Fibroblast of gingiva (primary cell): Measurements from ENCODE around the gene FXN.
A peak's percentile ranks its signal among the peaks of the same experiment; 100 is the strongest.
"Not testable (repeated sequence)": the region's sequence is repeated elsewhere in the genome, so short reads cannot be mapped to it uniquely, and the experiment has no call there.

ENCODE experiments used
- DNase-seq: peaks from one replicate; pipeline ENCODE4 v3.0.0-alpha.2; 2011; ENCODE audit warnings: low read depth

The FXN gene

GRCh38 chr9:69027355-69028097, 8.0 kb upstream of the FXN start:
- DNase-seq = peak; percentile 39

GRCh38 chr9:69028754-69029153, 6.8 kb upstream of the FXN start:
- DNase-seq = no peak

GRCh38 chr9:69029535-69029934, 6.0 kb upstream of the FXN start:
- no peak for DNase-seq

DNA sequence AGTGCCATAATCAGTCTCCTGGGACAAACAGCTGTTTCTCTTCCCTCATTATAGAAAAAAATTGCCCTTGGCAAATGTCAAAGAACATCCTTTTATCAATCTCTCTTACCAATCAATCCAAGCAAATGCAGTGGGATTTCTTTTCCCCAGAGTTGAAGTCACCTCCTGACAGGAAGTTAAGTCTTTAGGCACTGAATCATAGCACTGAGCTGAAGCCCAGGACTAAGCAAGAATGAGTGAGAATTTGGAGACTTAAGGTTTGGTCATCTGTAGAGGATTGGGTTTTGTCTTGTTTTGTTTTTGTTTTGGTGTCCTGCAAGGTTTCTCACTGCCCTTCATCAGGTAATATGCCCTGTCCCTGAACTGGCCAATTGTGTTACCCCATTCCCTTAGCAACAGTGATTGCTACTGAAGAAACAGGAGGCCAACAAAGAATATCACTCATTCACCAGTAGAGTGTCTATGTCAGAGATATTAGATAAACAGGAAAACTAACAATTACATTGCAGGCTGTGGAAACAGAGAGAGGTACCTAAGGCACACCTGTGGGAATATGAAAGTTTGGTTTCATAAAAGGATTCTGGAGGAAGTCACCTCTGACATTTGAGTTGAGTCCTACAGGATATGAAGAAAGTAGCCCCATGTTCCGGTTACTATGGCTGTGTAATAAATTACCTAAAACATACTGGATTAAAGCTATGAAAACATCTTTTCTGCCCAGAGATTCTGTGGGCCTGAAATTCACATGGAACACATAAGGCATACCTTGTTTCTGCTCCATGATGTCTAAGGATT, 4.5 kb upstream of the FXN start:
- no peak for DNase-seq

- no peak for DNase-seq
Observed at GRCh38 chr9:69034071-69034470, 1.5 kb upstream of the FXN start.

GRCh38 chr9:69036309-69036708, 757 bp downstream of the FXN start:
- DNase-seq = no peak

GRCh38 chr9:69036799-69037198, 1.2 kb downstream of the FXN start:
- DNase-seq = no peak

- no peak for DNase-seq
Observed at GRCh38 chr9:69040646-69041045, 5.1 kb downstream of the FXN start.

GRCh38 chr9:69044240-69045219, 9.0 kb downstream of the FXN start:
- peak; percentile 56 for DNase-seq

GRCh38 chr9:69045821-69046220, 10.3 kb downstream of the FXN start:
- no peak for DNase-seq

DNA sequence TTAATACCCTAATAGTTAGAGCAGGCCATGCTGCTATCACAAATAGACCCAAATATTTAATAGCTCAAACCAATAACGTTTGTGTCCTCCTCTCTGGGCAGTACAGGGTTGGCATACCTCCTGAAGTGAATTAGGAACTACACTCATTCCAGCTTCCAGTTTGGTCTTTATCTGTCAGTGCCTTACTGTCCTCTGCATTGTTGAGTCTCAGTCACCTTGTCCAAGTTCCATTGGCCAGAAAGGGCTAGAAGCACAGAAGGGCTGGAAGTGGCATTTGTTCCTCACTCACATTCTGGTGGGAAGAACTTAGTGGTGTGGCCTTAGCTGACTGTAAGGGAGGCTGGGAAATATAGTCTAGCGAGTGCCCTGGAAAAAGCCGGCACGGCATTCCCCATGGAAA, 11.2 kb downstream of the FXN start:
- DNase-seq = no peak

DNA sequence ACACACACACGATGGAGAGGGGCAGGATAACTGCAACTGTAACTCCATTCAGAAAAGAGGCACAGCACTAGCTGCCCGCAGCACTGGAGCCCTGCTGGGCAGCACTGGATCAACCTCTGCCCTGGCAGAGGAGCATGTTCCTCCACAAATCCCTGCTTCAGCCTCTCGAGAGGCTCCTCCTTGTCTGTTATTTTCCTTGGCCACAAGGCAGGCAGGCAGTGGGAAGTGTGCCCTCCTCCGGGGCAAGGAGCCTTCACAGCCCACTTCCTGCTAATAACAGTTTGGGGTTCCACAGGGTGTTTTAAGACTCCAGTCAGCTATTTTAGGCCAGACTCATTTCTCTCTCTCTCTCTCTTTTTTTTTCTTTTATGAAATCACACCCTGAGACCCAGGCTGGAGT, 11.8 kb downstream of the FXN start:
- DNase-seq = no peak

- DNase-seq = no peak
Observed at GRCh38 chr9:69049094-69049493, 13.5 kb downstream of the FXN start.

- not testable (repeated sequence) for DNase-seq
Observed at GRCh38 chr9:69050936-69051335, 15.4 kb downstream of the FXN start.

GRCh38 chr9:69054989-69055388, 19.4 kb downstream of the FXN start:
- DNase-seq = no peak

- DNase-seq = no peak
Observed at GRCh38 chr9:69056191-69056815, 20.8 kb downstream of the FXN start.

DNA sequence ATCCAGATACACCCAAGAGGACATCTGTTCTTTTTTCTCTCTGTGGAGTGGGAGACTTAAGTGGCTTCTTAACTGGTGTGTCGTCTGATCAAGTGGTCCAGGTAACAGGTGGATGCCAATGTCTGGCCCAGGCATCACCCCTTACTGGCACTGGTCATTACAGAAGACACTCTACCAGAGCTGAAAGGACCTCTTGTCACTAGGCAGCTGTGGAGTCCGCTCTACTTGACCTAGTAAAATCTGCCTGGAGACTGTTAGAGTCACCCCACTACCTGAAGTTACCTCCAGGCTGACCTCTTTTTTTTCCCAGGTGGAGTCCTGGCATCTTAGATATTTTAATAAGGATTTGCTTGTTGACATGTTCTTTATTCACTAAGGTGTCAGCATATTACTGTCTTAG, 22.5 kb downstream of the FXN start:
- DNase-seq = no peak

GRCh38 chr9:69060766-69061165, 25.2 kb downstream of the FXN start:
- DNase-seq = no peak

GRCh38 chr9:69062195-69062594, 26.6 kb downstream of the FXN start:
- no peak for DNase-seq

DNA sequence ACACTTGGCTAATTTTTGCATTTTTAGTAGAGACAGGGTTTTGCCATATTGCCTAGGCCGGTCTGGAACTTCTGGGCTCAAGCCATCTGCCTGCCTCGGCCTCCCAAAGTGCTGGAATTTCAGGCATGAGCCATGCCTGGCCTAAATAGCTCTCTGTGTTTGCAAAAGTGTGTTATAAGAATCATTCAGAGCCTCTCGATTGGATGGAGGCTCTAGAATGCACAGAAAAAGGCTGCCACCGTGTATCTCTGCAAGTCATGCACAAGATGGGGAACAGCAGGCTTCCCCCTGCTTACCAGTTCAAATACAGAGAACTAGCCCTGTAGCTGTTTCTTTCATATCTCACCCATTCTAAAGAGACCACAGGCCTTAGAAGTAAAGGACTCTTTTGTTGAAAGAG, 28.3 kb downstream of the FXN start:
- DNase-seq = no peak

DNA sequence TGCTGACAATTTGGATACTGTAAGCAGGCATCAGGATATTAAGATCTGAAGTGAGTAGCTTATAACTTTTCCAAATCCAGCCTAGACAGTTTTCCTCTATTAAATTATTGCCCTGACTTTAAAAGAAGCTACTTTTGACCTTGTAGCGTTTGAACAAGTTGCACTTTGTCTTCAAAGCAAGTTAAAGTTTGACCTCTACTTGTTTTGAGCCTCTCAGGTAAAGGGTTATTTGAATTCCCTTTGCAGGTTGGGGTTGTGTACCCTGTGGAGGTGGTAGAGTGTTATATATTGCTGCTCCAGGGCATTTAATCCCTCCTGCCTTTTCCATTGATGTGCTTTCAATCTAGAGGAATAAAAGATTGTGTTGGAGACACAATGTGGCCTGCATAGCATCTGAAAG, 30.1 kb downstream of the FXN start:
- no peak for DNase-seq

DNA sequence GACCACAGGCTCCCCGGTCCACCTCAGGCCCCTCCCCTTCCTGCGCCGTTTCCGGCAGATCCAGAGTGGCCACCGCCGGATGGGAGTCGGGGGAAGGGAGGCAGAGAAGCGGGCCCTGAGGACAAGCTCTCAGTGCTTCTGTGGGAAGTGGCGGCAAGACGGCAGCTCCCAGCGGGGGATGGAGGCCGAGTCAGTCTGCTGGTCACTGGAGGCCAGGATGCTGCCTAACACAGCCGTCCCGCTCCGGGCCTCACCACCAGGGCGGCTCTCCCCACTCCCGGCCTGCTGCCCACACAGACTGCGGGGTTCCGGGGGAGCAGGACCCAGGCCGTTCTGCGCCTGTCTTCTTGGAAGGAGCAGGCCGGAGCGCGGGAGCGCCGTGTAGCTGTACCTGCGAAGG, 31.4 kb downstream of the FXN start:
- no peak for DNase-seq
